ENCODE results near the gene PPP1R8.
"Not testable (repeated sequence)": the region's sequence is repeated elsewhere in the genome, so short reads cannot be mapped to it uniquely, and the experiment has no call there.

PPP1R8 gene

DNA sequence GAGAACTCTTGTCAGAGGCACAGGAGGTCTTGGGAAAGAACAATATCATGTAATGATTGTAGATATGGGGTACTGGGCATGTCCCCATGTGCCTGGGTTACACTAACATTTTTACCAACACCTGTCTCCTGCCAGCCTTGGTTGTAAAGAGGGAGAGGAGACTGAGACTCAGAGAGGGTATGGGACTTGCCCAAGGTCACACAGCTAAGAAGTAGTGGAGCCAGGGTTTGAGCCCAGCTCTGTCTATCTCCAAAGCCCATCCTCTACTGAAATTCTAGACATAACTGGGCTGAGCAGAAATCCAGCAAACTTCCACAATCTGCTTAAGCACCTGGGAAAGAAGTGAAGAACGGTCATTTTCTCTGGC, 39.1 kb downstream of the PPP1R8 start:
- DNase-seq: no peak

- DNase-seq: not testable (repeated sequence)
These were observed 40.5 kb downstream of the PPP1R8 start for GRCh38 chr1:27871076-27871475.

DNA sequence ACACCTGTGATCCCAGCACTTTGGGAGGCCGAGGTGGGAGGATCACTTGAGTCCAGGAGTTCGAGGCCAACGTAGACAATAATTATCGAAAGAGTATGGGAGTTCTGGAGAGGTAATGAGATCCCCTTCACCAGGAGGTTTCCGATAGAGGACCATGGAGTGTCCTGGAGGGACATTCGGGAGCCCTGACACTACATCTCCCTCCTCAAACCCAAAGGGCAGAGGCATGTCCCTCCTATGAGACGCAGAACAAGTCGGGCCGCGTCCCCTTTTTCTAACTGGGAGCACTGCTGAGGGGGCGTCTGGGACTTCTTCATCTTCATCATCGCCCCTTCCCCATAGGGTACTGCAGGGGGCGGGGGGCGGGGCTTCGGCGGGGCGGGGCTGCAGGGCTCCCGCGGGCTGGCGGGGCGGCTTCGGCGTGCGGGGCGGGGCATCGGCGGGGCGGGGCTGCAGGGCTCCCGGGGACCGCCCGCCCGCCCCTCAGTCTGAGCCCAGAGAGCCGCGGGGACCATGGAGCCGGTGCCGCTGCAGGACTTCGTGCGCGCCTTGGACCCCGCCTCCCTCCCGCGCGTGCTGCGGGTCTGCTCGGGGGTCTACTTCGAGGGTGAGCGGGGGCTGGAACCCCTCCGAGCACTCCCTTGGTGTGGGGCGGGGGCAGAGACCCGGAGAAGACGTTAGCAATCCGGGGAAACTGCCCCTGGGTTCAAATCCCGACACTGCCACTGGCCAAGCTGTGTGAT, 41.6 kb downstream of the PPP1R8 start, which contains the start of gene THEMIS2:
Gene THEMIS2, plus strand, starts transcription at position 486 of the 743 bp plus-strand sequence. Its CDS starts 28 bp downstream, at position 514.
- peak in 44 of 56 donors; percentile 28 to 83 (median 50) for DNase-seq

DNA sequence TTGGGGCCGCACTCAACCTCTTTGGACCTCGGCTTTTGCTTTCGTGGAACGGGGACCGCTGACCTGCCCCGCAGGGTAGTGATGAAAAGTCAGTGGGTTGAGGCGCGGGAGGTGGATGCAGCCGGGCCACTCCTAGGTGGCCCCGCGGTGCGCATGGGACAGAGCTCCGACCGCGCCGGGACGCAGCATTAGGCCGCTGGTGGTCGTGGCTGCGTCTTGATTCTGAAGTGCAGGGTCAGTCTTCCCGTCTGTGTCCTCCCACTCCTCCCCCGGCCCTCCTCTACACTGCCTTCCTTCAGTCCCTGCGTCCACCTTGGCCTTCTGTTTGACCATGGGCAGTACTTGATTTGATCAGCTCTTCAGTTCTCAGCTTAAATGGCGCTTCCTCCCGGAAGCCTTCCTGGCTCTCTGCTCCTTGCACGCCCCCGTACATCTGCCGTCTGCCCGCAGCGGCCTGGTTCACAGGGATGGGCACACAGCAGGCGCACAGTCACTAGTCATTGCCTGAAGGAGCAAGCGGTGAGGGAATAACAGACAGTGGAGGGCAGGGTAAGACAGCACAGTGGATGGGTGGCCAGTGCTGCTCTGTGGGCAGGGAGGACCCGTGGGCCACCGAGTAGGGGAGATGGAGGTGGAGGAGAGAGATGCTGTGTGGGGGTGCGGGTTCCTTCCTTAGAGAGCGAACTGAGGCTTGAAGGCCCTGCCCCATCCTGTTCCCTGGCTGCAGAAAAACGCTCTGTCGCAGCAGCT, 42.4 kb downstream of the PPP1R8 start:
- peak in 1 of 56 donors; percentile 29 for DNase-seq

DNA sequence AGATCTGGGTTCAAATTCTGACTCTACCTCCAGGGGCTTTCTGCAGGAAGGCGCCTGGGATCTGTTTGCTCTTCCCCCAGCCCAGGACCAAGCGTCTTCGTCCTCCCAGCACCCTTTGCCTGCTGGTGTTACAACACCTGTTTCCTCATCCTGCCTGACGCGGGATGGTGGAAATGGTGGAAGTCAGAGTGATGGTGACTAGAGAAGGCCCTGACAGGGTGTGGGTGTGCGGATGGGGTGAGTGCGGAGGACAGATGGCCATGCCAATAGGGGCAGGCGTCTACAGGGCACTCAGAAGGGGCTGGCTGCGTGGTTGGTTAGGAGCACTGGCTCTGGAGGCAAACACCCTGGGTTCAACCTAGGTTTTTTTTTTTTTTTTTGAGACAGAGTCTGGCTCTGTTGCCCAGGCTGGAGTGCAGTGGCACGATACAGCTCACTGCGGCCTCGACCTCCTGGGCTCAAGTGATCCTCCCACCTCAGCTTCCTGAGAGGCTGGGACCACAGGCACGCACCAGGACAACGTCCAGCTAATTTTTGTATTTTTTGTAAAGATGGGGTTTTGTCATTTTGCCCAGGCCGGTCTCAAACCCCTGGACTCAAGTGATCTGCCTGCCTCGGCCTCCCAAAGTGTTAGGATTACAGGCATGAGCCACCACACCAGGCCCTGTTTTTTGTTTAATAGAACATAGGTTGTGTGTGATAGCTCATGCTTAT, 43.2 kb downstream of the PPP1R8 start:
- DNase-seq: no peak

DNA sequence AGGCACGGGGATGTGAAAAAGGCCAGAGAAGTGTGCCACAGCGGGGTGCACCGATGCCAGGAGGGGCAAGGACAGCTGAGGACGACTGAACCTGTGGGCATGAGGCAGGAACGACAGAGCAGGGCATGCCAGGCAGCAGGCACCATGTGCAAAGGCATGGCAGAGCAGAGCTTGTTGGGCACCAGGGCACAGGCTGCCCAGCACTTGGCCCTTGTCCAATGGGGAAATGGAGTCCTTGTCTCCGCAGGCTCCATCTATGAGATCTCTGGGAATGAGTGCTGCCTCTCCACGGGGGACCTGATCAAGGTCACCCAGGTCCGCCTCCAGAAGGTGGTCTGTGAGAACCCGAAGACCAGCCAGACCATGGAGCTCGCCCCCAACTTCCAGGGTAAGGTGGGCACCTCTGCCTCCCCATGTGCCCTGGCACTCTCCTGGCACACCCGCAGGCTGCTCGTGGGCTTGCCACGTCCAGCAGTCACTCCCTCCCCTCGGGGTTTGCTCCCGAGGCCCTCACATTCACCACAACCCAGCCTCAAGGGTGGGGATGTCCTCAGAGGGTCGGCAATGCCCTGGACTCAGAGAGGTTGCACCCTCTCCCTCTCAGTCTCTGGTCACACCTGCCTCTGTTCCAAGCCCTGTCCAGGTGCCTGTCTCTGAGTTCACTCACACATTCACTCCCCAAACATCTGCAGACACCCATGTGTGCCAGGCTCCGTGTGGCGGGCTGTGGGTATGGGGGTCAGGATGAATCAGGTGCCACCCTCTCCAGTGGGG, 45.9 kb downstream of the PPP1R8 start:
- no peak for DNase-seq

GRCh38 chr1:27877115-27877416, 46.5 kb downstream of the PPP1R8 start:
- DNase-seq: no peak

- DNase-seq: no peak
These were observed 47.5 kb downstream of the PPP1R8 start for GRCh38 chr1:27878039-27878438.

GRCh38 chr1:27878787-27879335, 48.3 kb downstream of the PPP1R8 start:
- DNase-seq: no peak

DNA sequence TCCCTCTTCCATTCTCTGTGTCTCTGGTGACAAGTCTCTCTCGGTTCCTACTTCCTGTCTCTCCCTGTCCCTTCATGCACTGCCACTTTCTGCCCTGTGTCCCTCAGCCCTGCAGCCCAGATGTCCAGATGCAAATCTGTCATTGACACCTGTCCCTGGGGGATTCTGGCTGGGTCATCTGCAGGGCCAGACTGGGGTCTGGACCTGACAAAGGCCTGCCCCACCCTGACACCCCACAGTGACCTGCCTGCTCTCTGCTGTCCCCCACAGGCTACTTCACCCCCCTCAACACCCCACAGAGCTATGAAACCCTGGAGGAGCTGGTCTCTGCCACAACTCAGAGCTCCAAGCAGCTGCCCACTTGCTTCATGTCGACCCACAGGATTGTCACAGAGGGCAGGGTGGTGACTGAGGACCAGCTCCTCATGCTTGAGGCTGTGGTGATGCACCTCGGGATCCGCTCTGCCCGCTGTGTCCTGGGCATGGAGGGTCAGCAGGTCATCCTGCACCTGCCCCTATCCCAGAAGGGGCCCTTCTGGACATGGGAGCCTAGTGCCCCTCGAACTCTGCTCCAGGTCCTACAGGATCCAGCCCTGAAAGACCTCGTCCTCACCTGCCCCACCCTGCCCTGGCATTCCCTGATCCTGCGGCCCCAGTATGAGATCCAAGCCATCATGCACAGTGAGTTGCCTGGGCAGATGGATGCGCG, 48.9 kb downstream of the PPP1R8 start:
- DNase-seq: no peak

DNA sequence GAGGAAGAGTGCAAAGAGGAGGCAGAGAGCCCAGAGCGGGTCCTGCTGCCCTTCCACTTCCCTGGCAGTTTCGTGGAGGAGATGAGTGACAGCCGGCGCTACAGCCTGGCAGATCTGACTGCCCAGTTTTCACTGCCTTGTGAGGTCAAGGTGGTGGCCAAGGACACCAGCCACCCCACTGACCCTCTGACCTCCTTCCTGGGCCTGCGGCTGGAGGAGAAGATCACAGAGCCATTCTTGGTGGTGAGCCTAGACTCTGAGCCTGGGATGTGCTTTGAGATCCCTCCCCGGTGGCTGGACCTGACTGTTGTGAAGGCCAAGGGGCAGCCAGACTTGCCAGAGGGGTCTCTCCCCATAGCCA, 51.9 kb downstream of the PPP1R8 start:
- DNase-seq: no peak

DNA sequence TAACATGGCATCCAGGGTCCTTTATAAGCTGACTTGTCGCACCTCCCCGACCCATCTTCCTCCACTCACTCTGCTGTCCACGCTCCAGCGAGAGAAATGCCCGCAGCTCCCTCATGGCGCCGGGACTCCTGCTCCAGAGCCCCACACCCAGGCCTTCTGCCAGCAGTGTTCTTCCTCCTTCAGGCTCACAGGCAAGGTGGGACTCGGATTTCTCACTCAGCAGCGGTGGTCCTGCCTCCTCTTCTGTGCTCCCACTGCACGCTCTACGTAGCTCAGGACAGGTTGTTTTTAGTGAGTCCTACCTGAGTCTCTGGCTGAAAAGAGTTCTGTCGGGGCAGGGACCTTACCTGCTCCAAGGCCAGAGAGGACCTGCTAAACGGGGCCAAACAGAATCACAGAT, 53.0 kb downstream of the PPP1R8 start:
- DNase-seq: no peak

DNA sequence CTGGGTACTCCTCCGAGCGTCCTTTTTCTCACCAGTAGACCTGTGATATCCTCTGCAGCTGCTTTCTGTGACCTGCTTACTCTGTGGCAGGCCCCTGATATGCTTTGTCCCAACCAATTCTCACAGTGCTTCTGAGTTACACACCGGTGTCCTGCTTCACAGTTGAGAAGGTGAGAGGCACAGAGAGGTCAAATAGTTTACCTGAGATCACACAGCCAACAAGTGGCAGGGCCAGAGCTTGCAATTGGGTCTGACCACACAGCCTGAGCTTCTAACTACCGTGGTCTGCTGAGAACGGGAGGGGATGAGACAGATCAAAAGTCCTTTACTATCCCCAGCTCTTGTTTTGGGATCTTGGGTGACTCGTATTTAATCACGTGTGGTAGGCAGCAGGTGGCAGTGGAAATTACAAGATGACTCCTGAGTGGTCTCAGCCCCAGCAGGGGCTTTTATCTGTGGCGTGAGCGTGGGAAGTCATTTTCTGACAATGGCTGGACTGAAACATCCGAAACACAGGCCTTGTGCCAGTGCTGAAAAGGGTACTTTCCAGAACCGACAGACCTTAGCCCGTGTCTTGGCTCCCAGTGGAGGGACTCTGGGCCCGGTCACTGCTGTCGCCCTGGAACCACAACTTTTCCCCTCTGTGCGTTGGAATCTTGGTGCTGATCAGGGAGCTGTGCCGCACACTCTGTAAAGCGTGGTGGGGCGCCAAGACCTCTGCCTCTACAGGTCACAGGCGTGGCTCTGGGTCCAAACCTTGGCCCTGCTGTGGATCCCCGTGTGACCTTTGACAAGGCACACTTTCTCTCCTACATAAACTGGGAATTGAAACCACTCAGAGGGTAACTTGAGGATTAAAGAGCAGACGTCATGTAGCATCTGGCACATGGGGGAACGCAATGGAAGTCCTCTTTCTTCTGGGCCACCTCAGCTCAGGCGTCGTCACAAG, 53.7 kb downstream of the PPP1R8 start:
- no peak for DNase-seq

DNA sequence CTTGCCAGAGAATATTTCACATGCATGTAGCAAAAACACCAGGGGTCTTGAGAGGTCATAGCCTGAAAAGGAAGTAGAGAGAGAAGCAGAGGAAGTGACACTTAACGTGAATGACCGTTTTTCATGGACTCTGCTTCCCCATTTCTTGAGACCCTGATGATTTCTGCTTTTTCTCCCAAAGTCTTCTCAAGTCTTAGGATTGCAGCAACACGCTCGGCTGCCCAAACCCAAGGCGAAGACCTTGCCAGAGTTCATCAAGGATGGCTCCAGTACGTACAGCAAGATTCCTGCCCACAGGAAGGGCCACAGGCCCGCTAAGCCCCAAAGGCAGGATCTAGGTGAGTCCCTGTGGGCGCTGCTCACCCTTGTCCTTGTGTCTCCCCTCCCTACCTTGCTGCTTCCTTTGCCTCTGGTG, 54.5 kb downstream of the PPP1R8 start:
- DNase-seq: no peak

DNA sequence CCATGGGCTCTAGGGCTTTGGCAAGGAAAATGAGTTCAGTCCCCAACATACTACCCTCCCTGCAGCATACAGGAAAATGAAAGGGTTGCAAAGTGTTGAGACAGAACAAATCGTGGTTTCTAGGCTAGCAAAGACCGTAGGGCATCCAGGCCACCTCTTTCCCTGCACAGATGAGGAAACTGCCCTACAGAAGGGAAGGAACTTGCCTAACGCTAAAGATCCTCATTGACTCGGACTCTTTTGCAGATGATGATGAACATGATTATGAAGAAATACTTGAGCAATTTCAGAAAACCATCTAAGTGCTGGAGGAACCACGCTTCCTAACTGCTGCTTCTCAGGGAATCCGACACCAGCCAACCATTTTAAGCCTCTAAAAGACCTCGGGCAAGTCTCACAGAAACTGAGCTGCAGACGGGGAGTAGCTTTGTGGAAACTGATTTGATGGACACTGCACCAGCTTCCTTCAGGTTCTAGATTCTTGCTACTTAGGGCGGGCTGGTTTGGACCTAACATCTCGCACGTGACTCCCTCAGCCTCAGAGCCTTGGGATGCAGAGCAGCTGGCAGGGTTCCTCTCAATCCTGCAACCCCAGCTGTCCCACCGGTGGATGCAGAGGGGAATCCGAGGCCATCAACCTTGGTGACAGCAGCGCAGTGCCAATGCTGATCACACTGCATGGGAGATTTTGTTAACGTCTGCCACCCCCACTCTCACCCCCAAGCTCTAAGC, 55.2 kb downstream of the PPP1R8 start:
- no peak for DNase-seq

DNA sequence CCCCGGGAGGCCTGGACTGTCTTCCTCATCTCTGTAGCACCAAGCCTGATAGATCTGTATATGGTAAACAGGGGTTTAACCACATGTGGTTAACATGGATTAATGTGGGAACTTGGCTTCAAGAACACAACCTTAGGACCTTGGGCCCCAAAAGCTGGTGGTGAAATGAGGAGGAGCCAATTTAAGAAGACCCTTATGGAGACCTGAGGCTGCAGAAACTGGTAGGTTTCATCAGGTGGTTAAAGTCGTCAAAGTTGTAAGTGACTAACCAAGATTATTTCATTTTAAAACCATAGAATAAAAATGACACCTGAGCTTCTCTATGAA, 55.7 kb downstream of the PPP1R8 start:
- no peak for DNase-seq

DNA sequence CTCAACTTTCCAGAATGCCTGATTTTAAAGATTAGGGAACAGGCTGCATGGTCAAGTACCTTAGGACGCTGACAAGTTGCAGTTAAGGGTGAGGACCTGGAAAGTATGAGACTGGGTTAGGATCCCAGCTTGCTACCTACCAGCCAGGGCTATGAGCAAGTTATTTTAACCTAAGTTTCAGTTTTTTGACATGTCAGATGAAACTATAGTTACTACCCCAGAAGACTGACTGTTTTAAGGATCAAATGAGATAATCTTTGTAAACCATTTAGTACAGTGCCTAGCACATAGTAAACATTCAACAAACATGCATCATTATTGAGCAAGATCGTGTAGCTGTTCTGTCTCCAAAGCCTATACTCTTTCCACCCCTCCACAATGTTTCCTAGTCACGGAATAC, 56.2 kb downstream of the PPP1R8 start:
- DNase-seq: no peak

DNA sequence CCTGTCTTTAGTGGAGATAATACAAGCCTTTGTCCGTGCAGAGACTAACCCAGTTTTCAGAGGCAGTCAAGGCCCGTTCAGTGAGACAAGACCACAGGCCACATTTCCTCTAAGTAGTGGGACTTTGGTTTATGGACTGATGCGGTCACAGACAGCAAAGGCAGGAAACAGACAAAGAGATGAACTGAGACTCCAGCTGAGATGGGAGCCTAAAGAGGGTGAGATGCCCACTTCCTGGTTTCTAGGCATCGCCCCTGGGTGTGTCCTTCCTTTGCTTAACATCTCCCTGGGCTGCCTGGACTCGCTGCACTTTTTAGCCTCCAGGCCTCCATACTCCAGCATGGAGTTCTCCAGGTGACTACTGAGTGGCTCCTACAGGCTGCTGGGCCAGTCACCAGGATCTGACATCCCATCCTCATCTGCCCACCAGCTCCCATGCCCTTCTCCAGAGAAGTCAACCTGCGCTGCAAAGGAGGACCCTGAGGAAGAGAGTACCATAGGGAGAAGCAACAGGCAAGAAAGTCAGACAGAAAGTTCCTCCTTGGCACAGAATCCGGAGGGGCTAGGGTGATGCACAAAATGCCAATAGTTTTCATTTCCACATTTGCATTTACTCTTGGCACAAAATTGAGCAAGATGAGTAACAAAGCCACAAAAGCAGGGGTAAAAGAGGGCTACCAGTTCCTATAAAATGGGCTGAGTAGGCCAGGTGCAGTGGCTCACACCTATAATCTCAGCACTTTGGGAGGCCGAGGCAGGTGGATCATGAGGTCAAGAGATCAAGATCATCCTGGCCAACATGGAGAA, 56.8 kb downstream of the PPP1R8 start:
- DNase-seq: peak in 1 of 56 donors; percentile 36

Data from nucleus accumbens (tissue), 56 donors.